GM12878 (cell line): ENCODE data around the gene NAA15. TPM values are rescaled to one million over a fixed set of nuclear protein-coding genes. Genes with fewer than 3 reads are reported as not detected.

ENCODE experiments used
- ATAC-seq: fragments of 200-7000 bp; cut with Tn5 transposase; 3 replicates; pipeline ENCODE4 v1.9.1; 2020; ENCODE audit warnings: mild to moderate bottlenecking, moderate library complexity
- BruUV-seq: library from RNA; stranded (reverse); fragments of 400-500 nt; replicated peaks from 2 replicates; lab custom pipeline; 2021; lab: Mats Ljungman, UMichigan
- CTCF ChIA-PET: fragments of 300-600 bp; sonication (Branson Sonifier 250); formaldehyde crosslinking; extraction: SDS; loops from one replicate; lab custom pipeline; 2021; ENCODE audit warnings: inconsistent platforms; lab: Yijun Ruan, JAX
- POLR2A ChIA-PET: fragments of 350-600 bp; formaldehyde crosslinking; extraction: SDS; loops from one replicate; lab custom pipeline; 2021; ENCODE audit warnings: inconsistent platforms; lab: Charles Lee
- RAD21 ChIA-PET: fragments of 300-600 bp; sonication (Branson Sonifier 250); formaldehyde crosslinking; loops from one replicate; lab custom pipeline; 2023; ENCODE audit warnings: antibody characterized with exemption; ENCODE audit not compliant: unreplicated experiment; lab: Charles Lee
- SMC1A ChIA-PET: fragments of 300-600 bp; sonication (Branson Sonifier 250); formaldehyde crosslinking; loops from one replicate; lab custom pipeline; 2023; ENCODE audit not compliant: unreplicated experiment, uncharacterized antibody; lab: Charles Lee
- DNase-seq: peaks from one replicate; pipeline ENCODE4 v3.0.0-alpha.2; 2011; ENCODE audit warnings: low read depth, low spot score
- FAIRE-seq: peaks from 3 replicates; lab custom pipeline; 2011; peaks lifted over from hg19 to GRCh38; lab: Jason Lieb, UNC
- H2AFZ ChIP-seq: 2 replicates; pipeline ENCODE4 v1.6.0; 2011; ENCODE audit warnings: low read depth, low read length, control low read depth; ENCODE audit not compliant: control insufficient read depth
- H3K27ac ChIP-seq: 2 replicates; pipeline ENCODE4 v1.5.1; 2011; ENCODE audit warnings: control low read depth; ENCODE audit not compliant: control insufficient read depth, insufficient read depth
- H3K27me3 ChIP-seq, 2 experiments: replicated peaks in 1 of 2; 2 replicates each; pipeline versions ENCODE4 v1.6.0 to v1.6.1; 2011; ENCODE audit warnings: low read length in 1 of 2; ENCODE audit not compliant: control insufficient read depth in 2 of 2, insufficient read depth in 2 of 2
- H3K36me3 ChIP-seq, 2 experiments: 2 replicates each; pipeline ENCODE4 v1.5.1; 2011; ENCODE audit warnings: low read length in 1 of 2; ENCODE audit not compliant: control insufficient read depth in 2 of 2, insufficient read depth in 2 of 2
- H3K4me1 ChIP-seq: 2 replicates; pipeline ENCODE4 v1.6.1; 2011; ENCODE audit warnings: mild to moderate bottlenecking, low read length, moderate library complexity, mixed read lengths; ENCODE audit not compliant: control insufficient read depth, insufficient read depth
- H3K4me2 ChIP-seq: 2 replicates; pipeline ENCODE4 v1.6.0; 2011; ENCODE audit warnings: control low read depth; ENCODE audit not compliant: control insufficient read depth, insufficient read depth
- H3K4me3 ChIP-seq: fragments of 200-600 bp; sonication (generic); 2 replicates; pipeline ENCODE4 v1.5.1; 2016
- H3K79me2 ChIP-seq: 2 replicates; pipeline ENCODE4 v1.6.0; 2011; ENCODE audit warnings: low read length; ENCODE audit not compliant: control insufficient read depth, insufficient read depth
- H3K9ac ChIP-seq: 2 replicates; pipeline ENCODE4 v1.8.0; 2011; ENCODE audit warnings: low read length, control low read depth, mixed read lengths; ENCODE audit not compliant: control insufficient read depth, insufficient read depth
- H3K9me3 ChIP-seq: replicated peaks from 3 replicates; pipeline ENCODE4 v1.5.1; 2011; ENCODE audit warnings: mild to moderate bottlenecking, low read length; ENCODE audit not compliant: control insufficient read depth, insufficient read depth
- H4K20me1 ChIP-seq: 2 replicates; pipeline ENCODE4 v1.6.0; 2011; ENCODE audit not compliant: control insufficient read depth, insufficient read depth
- CHD4 ChIP-seq: fragments of 200-600 bp; sonication (generic); IDR thresholded peaks from 2 replicates; pipeline ENCODE4 v1.6.1; 2016; ENCODE audit warnings: mild to moderate bottlenecking
- DPF2 ChIP-seq: fragments of 450-650 bp; IDR thresholded peaks from 2 replicates; pipeline ENCODE4 v1.6.1; 2017; ENCODE audit warnings: mild to moderate bottlenecking
- EGR1 ChIP-seq, 2 experiments: IDR thresholded peaks; 1 replicate in 1 of 2; 2 replicates in 1 of 2; pipeline ENCODE4 v1.6.1; 2011 to 2012; ENCODE audit warnings: low read depth in 2 of 2, low read length in 2 of 2, borderline replicate concordance in 1 of 2, mild to moderate bottlenecking in 1 of 2, moderate library complexity in 1 of 2
- ETV6 ChIP-seq, 2 experiments: fragments of 450-650 bp in 1 of 2; IDR thresholded peaks in 1 of 2; conservative IDR thresholded peaks in 1 of 2; 2 replicates each; pipeline ENCODE4 v1.6.1; 2014; ENCODE audit warnings: antibody characterized with exemption in 1 of 2, borderline replicate concordance in 1 of 2, low read depth in 1 of 2, mild to moderate bottlenecking in 1 of 2, moderate library complexity in 1 of 2
- FOS ChIP-seq: IDR thresholded peaks from 3 replicates; pipeline ENCODE4 v1.6.1; 2011; ENCODE audit warnings: borderline replicate concordance; ENCODE audit not compliant: insufficient read length; ENCODE audit errors: extremely low read depth
- IRF4 ChIP-seq: IDR thresholded peaks from 2 replicates; pipeline ENCODE4 v1.6.1; 2011; ENCODE audit warnings: low read depth, low read length
- JUND ChIP-seq: IDR thresholded peaks from 2 replicates; pipeline ENCODE4 v1.6.1; 2012; ENCODE audit warnings: low read depth, mild to moderate bottlenecking, low read length, improper control_type of control experiment, moderate library complexity
- MEF2A ChIP-seq: IDR thresholded peaks from 2 replicates; pipeline ENCODE4 v1.6.1; 2011; ENCODE audit warnings: low read depth, mild to moderate bottlenecking, low read length, moderate library complexity; ENCODE audit not compliant: insufficient read depth
- NFIC ChIP-seq: IDR thresholded peaks from 2 replicates; pipeline ENCODE4 v1.6.1; 2012; ENCODE audit warnings: low read depth, mild to moderate bottlenecking, inconsistent platforms, low read length, moderate library complexity
- NFYB ChIP-seq: IDR thresholded peaks from 2 replicates; pipeline ENCODE4 v1.6.1; 2011; ENCODE audit warnings: low read depth, mild to moderate bottlenecking, low read length, improper control_type of control experiment, moderate library complexity; ENCODE audit not compliant: insufficient read depth
- POLR2AphosphoS5 ChIP-seq: IDR thresholded peaks from 2 replicates; pipeline ENCODE4 v1.6.1; 2011; ENCODE audit warnings: mild to moderate bottlenecking, low read length, inconsistent platforms
- SMAD1 ChIP-seq: fragments of 450-650 bp; IDR thresholded peaks from 2 replicates; pipeline ENCODE4 v1.6.1; 2018; ENCODE audit warnings: mild to moderate bottlenecking, low read depth; ENCODE audit not compliant: partially characterized antibody
- SMARCA5 ChIP-seq: fragments of 450-650 bp; IDR thresholded peaks from 2 replicates; pipeline ENCODE4 v1.6.1; 2017; ENCODE audit warnings: mild to moderate bottlenecking
- SPI1 ChIP-seq: IDR thresholded peaks from 2 replicates; pipeline ENCODE4 v1.6.1; 2011; ENCODE audit warnings: low read depth, mild to moderate bottlenecking, low read length, moderate library complexity, borderline replicate concordance; ENCODE audit not compliant: insufficient read depth
- TARDBP ChIP-seq: IDR thresholded peaks from 2 replicates; pipeline ENCODE4 v1.6.1; 2016; ENCODE audit warnings: borderline replicate concordance
- YBX1 ChIP-seq: fragments of 450-650 bp; IDR thresholded peaks from 2 replicates; pipeline ENCODE4 v1.6.1; 2016; ENCODE audit warnings: antibody characterized with exemption
- WGBS: methylation state at CpG from one replicate; pipeline ENCODE4 v1.1.6; 2016; ENCODE audit warnings: low lambda C conversion rate; ENCODE audit not compliant: insufficient replicate concordance, insufficient coverage; ENCODE audit errors: missing lambda C conversion rate; 5-methylcytosine and 5-hydroxymethylcytosine counted together
- in situ Hi-C: fragments of 300-500 bp; cut with MboI; formaldehyde crosslinking; loops from 9 replicates; pipeline ENCODE4 v1.14.3; 2018; ENCODE audit warnings: mixed read lengths
- intact Hi-C: fragments of 100-400 bp; cut with micrococcal nuclease; formaldehyde crosslinking; loops from one replicate; pipeline ENCODE4 v1.14.2; 2022; ENCODE audit not compliant: unreplicated experiment
- polyA plus RNA-seq, 11 experiments: library from polyadenylated mRNA; depleted of rRNA in 4 of 11; unstranded in 6 of 11; stranded (reverse) in 5 of 11; fragments of >200 nt; fragmentation: Nextera tagmentation in 4 of 11; fragmentation: Illumina TruSeq in 1 of 11; extraction: Ambion mirVana in 4 of 11; extraction: Trizol in 1 of 11; gene quantifications; 1 replicate in 1 of 11; 2 replicates in 10 of 11; pipeline versions ENCODE4 v1.2.1 to v1.2.3, GENCODE V29; 2011 to 2016; ENCODE audit warnings: inconsistent platforms in 2 of 11, missing spikeins in 2 of 11, low read depth in 1 of 11
- total RNA-seq, 4 experiments: library from RNA; depleted of rRNA in 3 of 4; stranded (reverse); fragments of >200 nt in 3 of 4; fragmentation: Illumina TruSeq in 1 of 4; extraction: Trizol in 1 of 4; gene quantifications; 2 replicates each; pipeline versions ENCODE4 v1.2.1 to v1.2.3, GENCODE V29; 2013 to 2021
- TF ChIP-seq, protein P1 (sequence below): fragments of 150-350 bp; IDR thresholded peaks from 2 replicates; pipeline ENCODE4 v1.6.1; 2014; ENCODE audit warnings: mild to moderate bottlenecking, low read depth, low read length

Gene NAA15
- total and polyA plus RNA-seq, 10 of the 15 experiments (the other 5 are each of a cell fraction or from before 2014, with no cell fraction given): 24.3 to 93.1 (median 51.9) TPM

DNA sequence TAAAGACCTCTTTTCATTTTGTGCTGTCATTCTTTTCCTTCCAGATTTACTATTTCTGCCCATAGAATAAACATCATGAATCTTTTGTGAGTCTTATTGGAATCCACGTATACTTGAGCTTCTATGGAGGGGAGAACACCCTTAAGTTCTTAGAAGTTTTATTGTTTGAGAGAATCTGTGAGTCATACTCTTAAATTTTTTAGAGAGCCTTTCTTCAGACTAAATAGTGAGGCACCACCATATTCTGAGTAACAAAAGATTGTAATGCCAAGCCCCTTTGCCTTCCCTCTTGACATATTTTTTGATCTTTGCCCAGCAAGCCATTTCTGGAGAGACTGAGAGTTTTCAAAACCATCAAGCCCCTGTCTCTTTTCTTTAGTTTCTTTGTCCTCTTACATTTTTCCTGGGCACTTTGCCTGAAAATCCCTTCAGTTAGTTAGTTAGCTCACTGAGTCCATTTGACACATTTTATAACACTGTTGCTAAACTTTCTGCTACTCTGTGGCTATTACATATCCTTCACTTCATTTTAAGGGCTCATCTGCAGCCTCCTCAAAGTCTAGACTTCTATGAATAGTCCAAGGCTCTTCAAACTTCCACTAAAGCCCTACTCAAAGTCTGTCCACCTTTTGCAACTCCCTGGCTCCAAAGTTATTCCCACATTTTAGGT, 66.3 kb downstream of the NAA15 start:
- no peak for TF ChIP-seq FOS
- no peak for TF ChIP-seq EGR1 (IDR thresholded peaks at IDR 0.05; ENCODE audit: borderline replicate concordance in 1 of 2, low read depth in 2 of 2, low read length in 2 of 2)
- no peak for TF ChIP-seq DPF2
- no peak for TF ChIP-seq JUND
- no peak for TF ChIP-seq SMAD1
- no peak for TF ChIP-seq MEF2A
- no peak for TF ChIP-seq ETV6 (conservative IDR thresholded peaks at IDR 0.05 in 1 of 2, IDR thresholded peaks at IDR 0.05 in 1 of 2; ENCODE audit: borderline replicate concordance in 1 of 2, low read depth in 1 of 2)
- no peak for TF ChIP-seq IRF4
- no peak for TF ChIP-seq CHD4
- TF ChIP-seq, protein P1, sequence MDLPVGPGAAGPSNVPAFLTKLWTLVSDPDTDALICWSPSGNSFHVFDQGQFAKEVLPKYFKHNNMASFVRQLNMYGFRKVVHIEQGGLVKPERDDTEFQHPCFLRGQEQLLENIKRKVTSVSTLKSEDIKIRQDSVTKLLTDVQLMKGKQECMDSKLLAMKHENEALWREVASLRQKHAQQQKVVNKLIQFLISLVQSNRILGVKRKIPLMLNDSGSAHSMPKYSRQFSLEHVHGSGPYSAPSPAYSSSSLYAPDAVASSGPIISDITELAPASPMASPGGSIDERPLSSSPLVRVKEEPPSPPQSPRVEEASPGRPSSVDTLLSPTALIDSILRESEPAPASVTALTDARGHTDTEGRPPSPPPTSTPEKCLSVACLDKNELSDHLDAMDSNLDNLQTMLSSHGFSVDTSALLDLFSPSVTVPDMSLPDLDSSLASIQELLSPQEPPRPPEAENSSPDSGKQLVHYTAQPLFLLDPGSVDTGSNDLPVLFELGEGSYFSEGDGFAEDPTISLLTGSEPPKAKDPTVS: no peak
- TF ChIP-seq YBX1: no peak
- no peak for TF ChIP-seq SPI1
- no peak for TF ChIP-seq TARDBP
- no peak for TF ChIP-seq POLR2AphosphoS5
- no peak for TF ChIP-seq SMARCA5
- TF ChIP-seq NFYB: no peak
- TF ChIP-seq NFIC: no peak
- H4K20me1 ChIP-seq: no peaks in the 10 kb centered on the region
- no peaks in the 10 kb centered on the region for H3K27me3 ChIP-seq
- H3K36me3 ChIP-seq: peaks cover 1 to 40% of the 10 kb centered on the region in 2 experiments
- no peak overlapping the region for H3K9ac ChIP-seq
- ChIA-PET SMC1A (interaction anchor here (1.2 to 1.7 kb wide), 4 partner anchors 8 to 52 kb away, joined by 3 to 5 read pairs (median 4); no protein-coding TSS in a partner anchor), POLR2A (no interaction called here), RAD21 (no interaction called here), CTCF (interaction anchor here (0.7 to 1.8 kb wide), 3 partner anchors 17 to 226 kb away, joined by 3 to 4 read pairs (median 4); no protein-coding TSS in a partner anchor)
- ATAC-seq: no peak
- no peaks in the 10 kb centered on the region for H3K79me2 ChIP-seq
- H3K4me3 ChIP-seq: no peak overlapping the region
- no peaks in the 10 kb centered on the region for H3K9me3 ChIP-seq
- no TSS peak for BruUV-seq
- in situ Hi-C loops (no loop called here), intact Hi-C loops (no loop called here)
- H3K4me1 ChIP-seq: no peaks in the 10 kb centered on the region
- no peak overlapping the region for H3K27ac ChIP-seq
- no peak overlapping the region for H2AFZ ChIP-seq
- no peak for DNase-seq
- WGBS: 100% methylated on average over 1 of the region's 1 CpG
- no peak overlapping the region for H3K4me2 ChIP-seq
- no peak for FAIRE-seq
